LNCaP clone FGC (cell line): ENCODE measurements around the gene COL6A2.
"Not testable (repeated sequence)": the region's sequence is repeated elsewhere in the genome, so short reads cannot be mapped to it uniquely, and the experiment has no call there.

ENCODE experiments used
- DNase-seq: peaks from one replicate; pipeline ENCODE4 v3.0.0-alpha.2; 2011; ENCODE audit warnings: low read depth
- H3K4me3 ChIP-seq: 2 replicates; pipeline ENCODE4 v1.5.1; 2011; ENCODE audit warnings: mild to moderate bottlenecking, low read depth, low read length, control low read depth
- TF ChIP-seq, protein P1 (sequence below): IDR thresholded peaks from 2 replicates; pipeline ENCODE4 v1.5.1; 2012; ENCODE audit warnings: mild to moderate bottlenecking; ENCODE audit not compliant: control insufficient read depth, insufficient read depth; ENCODE audit errors: extremely low read depth

COL6A2 gene

GRCh38 chr21:46137908-46138307 lies 40.0 kb downstream of the COL6A2 start:
- no peak overlapping the region for H3K4me3 ChIP-seq
- TF ChIP-seq, protein P1, sequence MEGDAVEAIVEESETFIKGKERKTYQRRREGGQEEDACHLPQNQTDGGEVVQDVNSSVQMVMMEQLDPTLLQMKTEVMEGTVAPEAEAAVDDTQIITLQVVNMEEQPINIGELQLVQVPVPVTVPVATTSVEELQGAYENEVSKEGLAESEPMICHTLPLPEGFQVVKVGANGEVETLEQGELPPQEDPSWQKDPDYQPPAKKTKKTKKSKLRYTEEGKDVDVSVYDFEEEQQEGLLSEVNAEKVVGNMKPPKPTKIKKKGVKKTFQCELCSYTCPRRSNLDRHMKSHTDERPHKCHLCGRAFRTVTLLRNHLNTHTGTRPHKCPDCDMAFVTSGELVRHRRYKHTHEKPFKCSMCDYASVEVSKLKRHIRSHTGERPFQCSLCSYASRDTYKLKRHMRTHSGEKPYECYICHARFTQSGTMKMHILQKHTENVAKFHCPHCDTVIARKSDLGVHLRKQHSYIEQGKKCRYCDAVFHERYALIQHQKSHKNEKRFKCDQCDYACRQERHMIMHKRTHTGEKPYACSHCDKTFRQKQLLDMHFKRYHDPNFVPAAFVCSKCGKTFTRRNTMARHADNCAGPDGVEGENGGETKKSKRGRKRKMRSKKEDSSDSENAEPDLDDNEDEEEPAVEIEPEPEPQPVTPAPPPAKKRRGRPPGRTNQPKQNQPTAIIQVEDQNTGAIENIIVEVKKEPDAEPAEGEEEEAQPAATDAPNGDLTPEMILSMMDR, result no peak
- DNase-seq, result no peak

DNA sequence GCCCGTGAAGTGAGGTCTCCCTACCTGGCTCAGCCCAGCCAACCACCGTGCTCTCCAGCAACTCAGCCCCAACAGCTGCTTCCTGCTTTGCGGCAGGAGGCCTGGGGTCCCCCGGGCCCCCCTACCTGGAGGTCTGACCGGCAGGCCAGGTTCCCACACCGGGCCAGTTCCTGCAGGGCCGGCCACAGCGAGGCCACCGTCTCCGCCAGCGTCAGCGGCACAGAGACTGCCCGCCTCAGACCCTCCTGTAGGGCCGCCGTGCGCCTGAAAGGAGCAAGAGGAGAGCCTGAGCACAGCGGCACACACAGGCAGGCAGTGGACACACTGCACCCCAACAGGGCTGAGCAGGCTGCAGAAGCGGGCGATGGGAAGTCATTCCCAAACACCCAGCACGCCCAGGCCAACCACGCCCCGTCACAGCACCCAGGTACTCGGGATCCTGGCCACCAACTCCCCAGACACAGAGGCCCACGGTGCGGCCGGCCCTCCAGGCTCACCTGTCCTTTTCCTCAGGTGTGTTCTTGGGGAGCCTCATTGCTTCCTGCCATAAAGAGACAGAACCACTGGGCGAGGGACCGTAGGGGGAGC lies 40.6 kb downstream of the COL6A2 start:
- TF ChIP-seq, protein P1, result no peak
- no peak overlapping the region for H3K4me3 ChIP-seq
- no peak for DNase-seq

GRCh38 chr21:46139686-46140085 lies 41.8 kb downstream of the COL6A2 start:
- H3K4me3 ChIP-seq, result no peak overlapping the region
- TF ChIP-seq, protein P1, result no peak
- DNase-seq, result no peak

DNA sequence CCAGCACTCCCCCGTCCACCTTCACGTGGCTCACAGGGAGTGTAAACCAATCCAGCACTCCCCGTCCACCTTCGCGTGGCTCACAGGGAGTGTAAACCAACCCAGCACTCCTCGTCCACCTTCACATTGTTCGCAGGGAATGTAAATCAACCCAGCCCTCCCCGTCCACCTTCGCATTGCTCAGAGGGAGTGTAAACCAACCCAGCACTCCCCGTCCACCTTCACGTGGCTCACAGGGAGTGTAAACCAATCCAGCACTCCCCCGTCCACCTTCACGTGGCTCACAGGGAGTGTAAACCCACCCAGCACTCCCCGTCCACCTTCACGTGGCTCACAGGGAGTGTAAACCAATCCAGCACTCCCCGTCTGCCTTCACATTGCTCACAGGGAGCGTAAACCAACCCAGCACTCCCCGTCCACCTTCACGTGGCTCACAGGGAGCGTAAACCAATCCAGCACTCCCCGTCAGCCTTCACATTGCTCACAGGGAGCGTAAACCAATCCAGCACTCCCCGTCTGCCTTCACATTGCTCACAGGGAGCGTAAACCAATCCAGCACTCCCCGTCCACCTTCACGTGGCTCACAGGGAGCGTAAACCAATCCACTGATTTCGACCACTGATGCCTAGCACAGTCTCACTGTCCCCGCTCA lies 42.6 kb downstream of the COL6A2 start:
- not testable (repeated sequence) for DNase-seq

GRCh38 chr21:46141767-46142581 lies 44.1 kb downstream of the COL6A2 start:
- DNase-seq, result no peak
- no peak overlapping the region for H3K4me3 ChIP-seq
- TF ChIP-seq, protein P1, result no peak

More for the DNA sequence above, 42.6 kb downstream of the COL6A2 start:
- H3K4me3 ChIP-seq, result not testable (repeated sequence)

- TF ChIP-seq, protein P1, result no peak
- DNase-seq, result no peak
- H3K4me3 ChIP-seq, result no peak overlapping the region
Measured at GRCh38 chr21:46142582-46143473, 44.9 kb downstream of the COL6A2 start.
